ENCODE data around the gene HNRNPAB. TPM values are rescaled to one million over a fixed set of nuclear protein-coding genes. Genes with fewer than 3 reads are reported as not detected.

HNRNPAB gene
- total and polyA plus RNA-seq, 2 donors (not counting 3 experiments of a cell fraction or from before 2014, with no cell fraction given): 207 to 309 TPM

- Histone ChIP-seq H3K9ac (replicated peaks; ENCODE audit: extremely low read depth, insufficient read depth, low read length) (no peak overlapping the region), H4K20me1 (replicated peaks; ENCODE audit: control insufficient read depth, extremely low read depth, insufficient read depth, low read length) (no peaks in the 10 kb centered on the region), H2AFZ (ENCODE audit: low read depth, low read length) (no peak overlapping the region), H3K9me1 (replicated peaks; ENCODE audit: control insufficient read depth, extremely low read depth, insufficient read depth, low read length) (no peaks in the 10 kb centered on the region), H3K27ac (ENCODE audit: insufficient read depth, low read depth, low read length) (no peak overlapping the region), H3K4me3 (replicated peaks in 1 of 3; ENCODE audit: insufficient read depth in 1 of 3, low read depth in 1 of 3, low read length in 3 of 3) (no peak overlapping the region), H3K9me3 (replicated peaks; ENCODE audit: control insufficient read depth, insufficient read depth, low read length) (no peaks in the 10 kb centered on the region), H3K36me3 (ENCODE audit: control insufficient read depth in 2 of 2, extremely low read depth in 1 of 2, insufficient read depth in 2 of 2, low read length in 2 of 2) (no peaks in the 10 kb centered on the region), H3K27me3 (ENCODE audit: control insufficient read depth in 2 of 2, insufficient read depth in 2 of 2, low read length in 2 of 2) (no peaks in the 10 kb centered on the region), H3K4me2 (ENCODE audit: insufficient read depth, low read length) (no peak overlapping the region), H3K4me1 (ENCODE audit: control insufficient read depth, extremely low read depth, insufficient read depth, low read length) (no peaks in the 10 kb centered on the region), H3K79me2 (ENCODE audit: control insufficient read depth, insufficient read depth, low read length) (no peaks in the 10 kb centered on the region)
- BruUV-seq (replicated peaks): no TSS peak
- DNase-seq (ENCODE audit: low read depth, low spot score): no peak
- dilution Hi-C loops (cut with MboI; ENCODE audit: extremely low pct_ligation_motif_present, low sequenced_read_pairs) (no loop called here), intact Hi-C loops (cut with micrococcal nuclease) (no loop called here)
- CTCF ChIA-PET: interaction anchor here (0.7 kb wide), 1 partner anchor 535 kb away, joined by 3 read pairs; no protein-coding TSS in a partner anchor
- POLR2A ChIA-PET: no interaction called here
- no peak for TF ChIP-seq MAX (IDR thresholded peaks at IDR 0.05; ENCODE audit: insufficient read depth, insufficient read length)
- no peak for TF ChIP-seq CTCF (IDR thresholded peaks at IDR 0.05; ENCODE audit: extremely low read depth in 1 of 2, insufficient read depth in 1 of 2, low read depth in 1 of 2, low read length in 2 of 2)
- no peak for TF ChIP-seq POLR2A (IDR thresholded peaks at IDR 0.05; ENCODE audit: low read depth, low read length)
- FAIRE-seq: no peak
These were observed 27.5 kb upstream of the HNRNPAB start for GRCh38 chr5:178176791-178177190.

GRCh38 chr5:178177569-178177968, 26.8 kb upstream of the HNRNPAB start:
- H3K27me3 ChIP-seq (ENCODE audit: control insufficient read depth in 2 of 2, insufficient read depth in 2 of 2, low read length in 2 of 2): no peaks in the 10 kb centered on the region
- no TSS peak for BruUV-seq (replicated peaks)
- H3K9ac ChIP-seq (replicated peaks; ENCODE audit: extremely low read depth, insufficient read depth, low read length): no peak overlapping the region
- no peak overlapping the region for H3K4me3 ChIP-seq (replicated peaks in 1 of 3; ENCODE audit: insufficient read depth in 1 of 3, low read depth in 1 of 3, low read length in 3 of 3)
- FAIRE-seq (no peak), DNase-seq (ENCODE audit: low read depth, low spot score) (no peak)
- no peaks in the 10 kb centered on the region for H4K20me1 ChIP-seq (replicated peaks; ENCODE audit: control insufficient read depth, extremely low read depth, insufficient read depth, low read length)
- CTCF ChIA-PET: no interaction called here
- H3K36me3 ChIP-seq (ENCODE audit: control insufficient read depth in 2 of 2, extremely low read depth in 1 of 2, insufficient read depth in 2 of 2, low read length in 2 of 2): no peaks in the 10 kb centered on the region
- H3K4me2 ChIP-seq (ENCODE audit: insufficient read depth, low read length): no peak overlapping the region
- dilution Hi-C loops (cut with MboI; ENCODE audit: extremely low pct_ligation_motif_present, low sequenced_read_pairs): no loop called here
- no peaks in the 10 kb centered on the region for H3K9me1 ChIP-seq (replicated peaks; ENCODE audit: control insufficient read depth, extremely low read depth, insufficient read depth, low read length)
- no peaks in the 10 kb centered on the region for H3K4me1 ChIP-seq (ENCODE audit: control insufficient read depth, extremely low read depth, insufficient read depth, low read length)
- no peak for TF ChIP-seq JUN (IDR thresholded peaks at IDR 0.05; ENCODE audit: borderline replicate concordance, insufficient read depth, insufficient read length, low read depth)
- TF ChIP-seq GATA2 (IDR thresholded peaks at IDR 0.05; ENCODE audit: insufficient read depth, insufficient read length, low read depth, low read length): no peak
- no peak for TF ChIP-seq POLR2AphosphoS5 (IDR thresholded peaks at IDR 0.05; ENCODE audit: insufficient read depth, low read depth, low read length)
- no peak for TF ChIP-seq FOS (IDR thresholded peaks at IDR 0.05; ENCODE audit: borderline replicate concordance, insufficient read depth, low read length)
- TF ChIP-seq MYC (IDR thresholded peaks at IDR 0.05; ENCODE audit: low read depth, low read length): no peak
- no peak for TF ChIP-seq EZH2 (IDR thresholded peaks at IDR 0.05; ENCODE audit: borderline replicate concordance, low read depth, low read length, severe bottlenecking)
- no peak for TF ChIP-seq POLR2A (IDR thresholded peaks at IDR 0.05; ENCODE audit: low read depth, low read length)
- TF ChIP-seq MAX (IDR thresholded peaks at IDR 0.05; ENCODE audit: insufficient read depth, insufficient read length): no peak
- no peak for TF ChIP-seq CTCF (IDR thresholded peaks at IDR 0.05; ENCODE audit: extremely low read depth in 1 of 2, insufficient read depth in 1 of 2, low read depth in 1 of 2, low read length in 2 of 2)
- H3K9me3 ChIP-seq (replicated peaks; ENCODE audit: control insufficient read depth, insufficient read depth, low read length): no peaks in the 10 kb centered on the region
- no peaks in the 10 kb centered on the region for H3K79me2 ChIP-seq (ENCODE audit: control insufficient read depth, insufficient read depth, low read length)
- no peak overlapping the region for H2AFZ ChIP-seq (ENCODE audit: low read depth, low read length)
- intact Hi-C loops (cut with micrococcal nuclease): no loop called here
- POLR2A ChIA-PET: no interaction called here
- H3K27ac ChIP-seq (ENCODE audit: insufficient read depth, low read depth, low read length): no peak overlapping the region
